Mesenchymal stem cell (in vitro differentiated cells and primary cell): ENCODE measurements around the gene NRG3.

Experiments
- DNase-seq: peaks from one replicate; pipeline ENCODE4 v3.0.0-alpha.2; 2013
- H2AFZ ChIP-seq: one replicate; pipeline ENCODE4 v1.6.1; 2013; ENCODE audit warnings: low read depth, mild to moderate bottlenecking, control low read depth, inconsistent platforms, low read length, moderate library complexity
- H2AK5ac ChIP-seq: 2 replicates; pipeline ENCODE4 v1.6.1; 2013; ENCODE audit warnings: low read length, moderate library complexity, mild to moderate bottlenecking, inconsistent platforms; ENCODE audit not compliant: severe bottlenecking
- H2BK120ac ChIP-seq: one replicate; pipeline ENCODE4 v1.6.1; 2013; ENCODE audit warnings: low read depth, mild to moderate bottlenecking, inconsistent platforms, low read length, moderate library complexity
- H2BK12ac ChIP-seq, 2 experiments: one replicate each; pipeline ENCODE4 v1.6.1; 2013; ENCODE audit warnings: inconsistent platforms in 2 of 2, low read length in 2 of 2, mild to moderate bottlenecking in 2 of 2, moderate library complexity in 2 of 2, control low read depth in 1 of 2
- H2BK15ac ChIP-seq: one replicate; pipeline ENCODE4 v1.6.1; 2013; ENCODE audit warnings: mild to moderate bottlenecking, low read depth, inconsistent platforms; ENCODE audit not compliant: poor library complexity, severe bottlenecking
- H2BK5ac ChIP-seq: 2 replicates; pipeline ENCODE4 v1.6.1; 2013; ENCODE audit warnings: low read depth, mild to moderate bottlenecking, low read length, control low read depth, inconsistent platforms; ENCODE audit not compliant: poor library complexity, severe bottlenecking
- H3K14ac ChIP-seq, 2 experiments: one replicate each; pipeline ENCODE4 v1.6.1; 2013; ENCODE audit warnings: inconsistent platforms in 2 of 2, low read length in 2 of 2, control low read depth in 1 of 2, mild to moderate bottlenecking in 1 of 2, moderate library complexity in 1 of 2
- H3K18ac ChIP-seq, 2 experiments: one replicate each; pipeline ENCODE4 v1.6.1; 2013; ENCODE audit warnings: inconsistent platforms in 2 of 2, low read length in 2 of 2, control low read depth in 1 of 2, low read depth in 1 of 2, mild to moderate bottlenecking in 1 of 2
- H3K23ac ChIP-seq, 2 experiments: one replicate each; pipeline ENCODE4 v1.6.1; 2013; ENCODE audit warnings: inconsistent platforms in 2 of 2, low read length in 2 of 2, mild to moderate bottlenecking in 2 of 2, moderate library complexity in 2 of 2, control low read depth in 1 of 2
- H3K27ac ChIP-seq: 2 replicates; pipeline ENCODE4 v1.5.1; 2013; ENCODE audit warnings: mild to moderate bottlenecking, moderate library complexity, low read length, control low read depth, inconsistent platforms; ENCODE audit not compliant: poor library complexity, severe bottlenecking
- H3K27me3 ChIP-seq, 2 experiments: 2 replicates each; pipeline versions ENCODE4 v1.6.1 to v1.7.0; 2013; ENCODE audit warnings: low read length in 2 of 2, mild to moderate bottlenecking in 2 of 2, moderate library complexity in 2 of 2, control low read depth in 1 of 2, inconsistent platforms in 1 of 2; ENCODE audit not compliant: control insufficient read depth in 1 of 2, insufficient read depth in 1 of 2
- H3K36me3 ChIP-seq, 2 experiments: 2 replicates each; pipeline versions ENCODE4 v1.6.1 to v1.7.0; 2013; ENCODE audit warnings: low read length in 2 of 2, control low read depth in 1 of 2, inconsistent platforms in 1 of 2, low read depth in 1 of 2, mild to moderate bottlenecking in 1 of 2; ENCODE audit not compliant: insufficient read depth in 2 of 2, control insufficient read depth in 1 of 2
- H3K4ac ChIP-seq, 2 experiments: one replicate each; pipeline ENCODE4 v1.6.1; 2013; ENCODE audit warnings: inconsistent platforms in 2 of 2, low read length in 2 of 2, mild to moderate bottlenecking in 2 of 2, moderate library complexity in 2 of 2, control low read depth in 1 of 2, low read depth in 1 of 2
- H3K4me1 ChIP-seq: 2 replicates; pipeline ENCODE4 v1.6.1; 2013; ENCODE audit warnings: low read depth, low read length, control low read depth; ENCODE audit not compliant: control insufficient read depth, insufficient read depth
- H3K4me2 ChIP-seq: 2 replicates; pipeline ENCODE4 v1.6.1; 2013; ENCODE audit warnings: low read length, mild to moderate bottlenecking, inconsistent platforms; ENCODE audit not compliant: poor library complexity, severe bottlenecking
- H3K4me3 ChIP-seq, 2 experiments: 2 replicates each; pipeline versions ENCODE4 v1.5.1 to v1.7.0; 2013; ENCODE audit warnings: low read length in 2 of 2, mild to moderate bottlenecking in 2 of 2, control low read depth in 1 of 2, low read depth in 1 of 2; ENCODE audit not compliant: insufficient read depth in 1 of 2
- H3K79me1 ChIP-seq: replicated peaks from 2 replicates; pipeline ENCODE4 v1.6.1; 2013; ENCODE audit warnings: mild to moderate bottlenecking, control low read depth, low read length, inconsistent platforms; ENCODE audit not compliant: poor library complexity, severe bottlenecking
- H3K9ac ChIP-seq: 2 replicates; pipeline ENCODE4 v1.7.0; 2013; ENCODE audit warnings: mild to moderate bottlenecking, low read length, moderate library complexity
- H3K9me3 ChIP-seq: 2 replicates; pipeline ENCODE4 v1.7.0; 2013; ENCODE audit warnings: mild to moderate bottlenecking, low read length; ENCODE audit not compliant: control insufficient read depth
- H4K8ac ChIP-seq: one replicate; pipeline ENCODE4 v1.6.1; 2013; ENCODE audit warnings: inconsistent platforms, mild to moderate bottlenecking, low read length, moderate library complexity
- H4K91ac ChIP-seq: one replicate; pipeline ENCODE4 v1.6.1; 2013; ENCODE audit warnings: mild to moderate bottlenecking, low read length, inconsistent platforms
- WGBS: methylation state at CpG from one replicate; pipeline ENCODE4 v1.1.7; 2013; ENCODE audit warnings: mixed read lengths; 5-methylcytosine and 5-hydroxymethylcytosine counted together

The NRG3 gene

DNA sequence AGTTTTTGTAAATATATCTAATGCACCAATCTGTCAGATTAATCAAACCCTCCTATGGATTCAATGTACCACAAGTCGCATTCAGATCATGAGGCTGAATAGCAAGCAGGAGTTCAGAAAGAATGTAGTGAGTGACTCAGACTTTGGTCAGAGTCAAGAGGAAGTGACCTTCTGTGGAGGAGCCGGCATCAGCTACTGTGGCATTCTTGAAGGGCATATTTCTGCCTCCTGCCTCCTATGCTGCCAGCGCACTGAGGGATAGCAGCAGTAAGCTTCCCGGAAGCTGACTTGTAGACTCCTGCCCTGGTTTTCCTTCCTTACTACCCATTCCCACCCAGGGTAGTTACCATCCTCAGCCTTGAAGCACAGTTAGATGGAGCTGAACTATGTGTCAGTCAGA lies 867.5 kb downstream of the NRG3 start:
- H4K8ac ChIP-seq: peak overlapping the region; percentile 30
- no peak overlapping the region for H2BK120ac ChIP-seq
- 22% methylated on average over 4 of the region's 4 CpGs for WGBS

DNA sequence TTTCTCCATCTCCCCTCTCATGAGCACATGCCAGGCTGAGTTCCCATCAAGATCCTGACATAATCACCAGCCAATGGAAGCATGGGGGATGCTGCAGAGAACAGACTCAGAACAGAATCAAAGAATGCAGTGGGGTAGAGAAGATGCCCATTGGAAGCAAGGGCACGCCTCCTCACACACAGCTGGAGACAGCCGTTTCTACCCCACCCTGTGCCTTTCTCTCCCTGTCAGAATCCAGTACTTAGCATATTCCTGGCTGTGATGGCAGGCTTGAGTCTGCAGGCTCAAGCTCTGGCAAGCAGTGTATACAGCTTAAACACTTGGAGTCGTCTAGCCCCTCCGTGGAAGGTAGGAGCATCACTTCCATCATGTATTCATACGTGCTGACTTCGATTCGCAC lies 867.9 kb downstream of the NRG3 start:
- no peaks in the 10 kb centered on the region for H3K36me3 ChIP-seq
- no peaks in the 10 kb centered on the region for H3K79me1 ChIP-seq
- 87% methylated on average over 7 of the region's 7 CpGs for WGBS
- H3K27me3 ChIP-seq: no peaks in the 10 kb centered on the region
- H3K18ac ChIP-seq: peak overlapping the region; percentile 55 to 59
- no peak overlapping the region for H3K4me3 ChIP-seq
- H4K8ac ChIP-seq: no peak overlapping the region
- H3K9me3 ChIP-seq: no peaks in the 10 kb centered on the region
- H2BK5ac ChIP-seq: no peak overlapping the region
- H3K4ac ChIP-seq: peak overlapping the region in 1 of 2 experiments; percentile 29
- no peak overlapping the region for H3K9ac ChIP-seq
- H3K14ac ChIP-seq: peak overlapping the region in 1 of 2 experiments; percentile 21
- H2BK15ac ChIP-seq: no peak overlapping the region
- H4K91ac ChIP-seq: no peak overlapping the region
- no peak overlapping the region for H2AK5ac ChIP-seq
- peak overlapping the region in 1 of 2 experiments; percentile 23 for H2BK12ac ChIP-seq
- no peak overlapping the region for H2BK120ac ChIP-seq
- DNase-seq: no peak
- H3K23ac ChIP-seq: no peak overlapping the region
- H3K27ac ChIP-seq: peak overlapping the region; percentile 14
- H3K4me2 ChIP-seq: no peak overlapping the region
- peaks cover 6% of the 10 kb centered on the region for H3K4me1 ChIP-seq
- H2AFZ ChIP-seq: no peak overlapping the region

More for the DNA sequence above, 867.5 kb downstream of the NRG3 start:
- H3K4me2 ChIP-seq: no peak overlapping the region
- no peak overlapping the region for H3K4me3 ChIP-seq
- no peaks in the 10 kb centered on the region for H3K79me1 ChIP-seq
- no peak overlapping the region for H3K14ac ChIP-seq
- H3K18ac ChIP-seq: peak overlapping the region; percentile 55 to 59
- no peak overlapping the region for H4K91ac ChIP-seq
- no peak overlapping the region for H3K9ac ChIP-seq
- no peaks in the 10 kb centered on the region for H3K36me3 ChIP-seq
- H3K9me3 ChIP-seq: no peaks in the 10 kb centered on the region
- no peak overlapping the region for H2BK12ac ChIP-seq
- peak overlapping the region; percentile 14 for H3K27ac ChIP-seq
- H3K23ac ChIP-seq: no peak overlapping the region
- no peak overlapping the region for H2AK5ac ChIP-seq
- no peak overlapping the region for H2BK15ac ChIP-seq
- H3K4me1 ChIP-seq: peaks cover 6% of the 10 kb centered on the region
- no peak overlapping the region for H2BK5ac ChIP-seq
- no peaks in the 10 kb centered on the region for H3K27me3 ChIP-seq
- peak; percentile 78 for DNase-seq
- no peak overlapping the region for H3K4ac ChIP-seq
- peak overlapping the region; percentile 5 for H2AFZ ChIP-seq

DNA sequence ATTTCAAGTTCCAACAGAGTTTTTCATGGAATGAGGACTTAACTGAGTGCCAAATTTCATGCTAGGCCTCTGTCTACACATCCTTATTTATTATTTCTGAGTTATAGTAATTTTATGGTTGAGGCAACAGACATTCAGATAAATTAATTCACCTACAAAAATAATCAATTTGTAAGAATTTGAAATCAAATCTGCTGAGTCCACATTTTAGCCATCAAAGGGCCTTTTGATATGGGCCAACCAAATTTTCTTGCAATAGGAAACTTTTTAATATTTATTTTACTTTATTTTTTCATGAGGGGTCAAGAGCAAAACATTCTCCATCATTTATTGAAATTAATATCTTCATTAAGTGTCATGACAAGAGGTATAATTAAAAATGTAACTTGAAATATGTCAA lies 875.5 kb downstream of the NRG3 start:
- no peak overlapping the region for H3K14ac ChIP-seq

DNA sequence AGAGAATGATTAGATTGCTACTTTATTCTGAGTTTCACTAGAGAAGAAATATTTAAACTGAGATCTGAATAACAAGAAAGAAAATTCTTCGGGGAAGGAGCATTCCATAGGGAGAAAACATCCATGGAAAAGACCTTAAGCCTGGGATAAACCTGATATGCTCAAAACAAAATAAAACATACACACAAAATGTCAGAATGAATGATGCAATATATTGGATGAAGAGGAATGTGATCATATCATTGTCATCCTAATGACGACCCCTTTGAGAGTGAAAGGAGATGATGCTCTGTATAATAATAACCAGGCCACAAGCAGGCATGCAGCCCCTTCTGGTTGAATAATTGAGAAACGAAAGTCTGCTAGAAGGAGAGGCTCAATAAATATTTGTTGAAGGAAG lies 882.4 kb downstream of the NRG3 start:
- Histone ChIP-seq H2BK12ac (no peak overlapping the region), H2BK120ac (no peak overlapping the region), H3K4me3 (no peak overlapping the region), H3K4me2 (no peak overlapping the region), H3K14ac (no peak overlapping the region), H3K18ac (no peak overlapping the region), H3K27ac (no peak overlapping the region), H3K27me3 (no peaks in the 10 kb centered on the region), H2AFZ (no peak overlapping the region), H3K9me3 (no peaks in the 10 kb centered on the region), H2AK5ac (no peak overlapping the region), H3K9ac (no peak overlapping the region), H3K4me1 (no peaks in the 10 kb centered on the region), H2BK15ac (no peak overlapping the region), H4K8ac (no peak overlapping the region), H2BK5ac (no peak overlapping the region), H4K91ac (no peak overlapping the region), H3K36me3 (no peaks in the 10 kb centered on the region), H3K4ac (no peak overlapping the region), H3K79me1 (no peaks in the 10 kb centered on the region), H3K23ac (no peak overlapping the region)
- WGBS: 67% methylated on average over 1 of the region's 3 CpGs
- no peak for DNase-seq

More for the DNA sequence above, 875.5 kb downstream of the NRG3 start:
- Histone ChIP-seq H3K4me2 (no peak overlapping the region), H3K27ac (no peak overlapping the region), H2BK5ac (no peak overlapping the region), H2BK12ac (no peak overlapping the region), H3K79me1 (no peaks in the 10 kb centered on the region), H3K9me3 (no peaks in the 10 kb centered on the region), H3K27me3 (no peaks in the 10 kb centered on the region), H2BK15ac (no peak overlapping the region), H3K4me3 (no peak overlapping the region), H3K4me1 (no peaks in the 10 kb centered on the region), H2AK5ac (no peak overlapping the region), H3K23ac (no peak overlapping the region), H2BK120ac (no peak overlapping the region), H4K8ac (no peak overlapping the region), H3K4ac (no peak overlapping the region), H3K18ac (no peak overlapping the region), H2AFZ (no peak overlapping the region), H4K91ac (no peak overlapping the region), H3K9ac (no peak overlapping the region), H3K36me3 (no peaks in the 10 kb centered on the region)
- DNase-seq: no peak
